ENCODE measurements around the gene TBCD. TPM values are rescaled to one million over a fixed set of nuclear protein-coding genes. Genes with fewer than 3 reads are reported as not detected.

The TBCD gene
- total RNA-seq, 2 experiments from 2014 or later = 77.8 to 85.8 TPM

GRCh38 chr17:82710499-82711232, 41.2 kb upstream of the TBCD start:
- Mint-ChIP-seq H3K4me3 (no peak overlapping the region), H3K36me3 (ENCODE audit: low read depth) (no peaks in the 10 kb centered on the region), H3K9me3 (no peaks in the 10 kb centered on the region), H3K27ac (no peak overlapping the region), H3K27me3 (no peaks in the 10 kb centered on the region), H3K4me1 (ENCODE audit: low read depth) (peaks cover 8% of the 10 kb centered on the region)
- ATAC-seq (no peak), DNase-seq (no peak)
- ChIA-PET CTCF (no interaction called here), POLR2A (no interaction called here)
- intact Hi-C loops (cut with micrococcal nuclease) = no loop called here
- TF ChIP-seq CTCF (IDR thresholded peaks at IDR 0.05) = no peak

GRCh38 chr17:82713071-82713723, 38.7 kb upstream of the TBCD start:
- no peaks in the 10 kb centered on the region for H3K36me3 Mint-ChIP-seq (ENCODE audit: low read depth)
- H3K4me3 Mint-ChIP-seq = no peak overlapping the region
- H3K27me3 Mint-ChIP-seq = no peaks in the 10 kb centered on the region
- intact Hi-C loops (cut with micrococcal nuclease) = no loop called here
- POLR2A ChIA-PET = interaction anchor here (1.0 kb wide), 1 partner anchor 22 kb away, joined by 3 read pairs; no protein-coding TSS in a partner anchor
- DNase-seq = no peak
- peaks cover 12% of the 10 kb centered on the region for H3K4me1 Mint-ChIP-seq (ENCODE audit: low read depth)
- no peak for ATAC-seq
- no peaks in the 10 kb centered on the region for H3K9me3 Mint-ChIP-seq
- H3K27ac Mint-ChIP-seq = no peak overlapping the region
- CTCF ChIA-PET = interaction anchor here (1.3 kb wide), 2 partner anchors 62 to 68 kb away, joined by 3 read pairs; no protein-coding TSS in a partner anchor
- TF ChIP-seq CTCF (IDR thresholded peaks at IDR 0.05) = no peak

GRCh38 chr17:82716203-82717010, 35.5 kb upstream of the TBCD start, which contains the start of gene FN3KRP:
TSS of gene FN3KRP (plus strand) at chr17:82716706. CDS start at chr17:82716756, 50 bp downstream.
- Mint-ChIP-seq H3K4me3 (peak within 1 kb of the TSS; percentile 84), H3K36me3 (ENCODE audit: low read depth) (peaks cover 6% of the 10 kb centered on the region), H3K9me3 (no peaks in the 10 kb centered on the region), H3K27me3 (no peaks in the 10 kb centered on the region), H3K4me1 (ENCODE audit: low read depth) (peaks cover 14% of the 10 kb centered on the region), H3K27ac (peak within 1 kb of the TSS; percentile 86)
- ChIA-PET CTCF (interaction anchor here (1.0 to 2.0 kb wide), 4 partner anchors 8 to 49 kb away, joined by 3 to 7 read pairs (median 3); no protein-coding TSS in a partner anchor), POLR2A (interaction anchor here (0.8 to 1.5 kb wide), 10 partner anchors 13 to 259 kb away, joined by 3 to 5 read pairs (median 3); partner anchors contain the start of genes FN3K and NARF)
- intact Hi-C loops (cut with micrococcal nuclease) = no loop called here
- DNase-seq (peak; percentile 93), ATAC-seq (peak; percentile 89)
- TF ChIP-seq CTCF (IDR thresholded peaks at IDR 0.05) = no peak

GRCh38 chr17:82718986-82719685, 32.7 kb upstream of the TBCD start:
- TF ChIP-seq CTCF (IDR thresholded peaks at IDR 0.05) = no peak
- no peak for DNase-seq
- H3K4me1 Mint-ChIP-seq (ENCODE audit: low read depth) = peaks cover 12% of the 10 kb centered on the region
- no peaks in the 10 kb centered on the region for H3K9me3 Mint-ChIP-seq
- ChIA-PET CTCF (no interaction called here), POLR2A (no interaction called here)
- no peaks in the 10 kb centered on the region for H3K27me3 Mint-ChIP-seq
- ATAC-seq = no peak
- peaks cover 20% of the 10 kb centered on the region for H3K36me3 Mint-ChIP-seq (ENCODE audit: low read depth)
- peak overlapping the region; percentile 48 for H3K4me3 Mint-ChIP-seq
- no peak overlapping the region for H3K27ac Mint-ChIP-seq
- intact Hi-C loops (cut with micrococcal nuclease) = no loop called here

Measured in activated CD8-positive, alpha-beta T cell treated with anti-CD3 and anti-CD28 coated beads for 36 hours (primary cell).